NCI-H1092 treated with DMSO at 0.1 percent for 48 hours (cell line): Measurements from ENCODE around the gene ADCYAP1R1.

Experiments used
- DNase-seq: peaks from one replicate; lab custom pipeline; 2025; lab: John Stamatoyannopoulos, UW

Gene ADCYAP1R1

GRCh38 chr7:31106303-31107105 lies 54.4 kb downstream of the ADCYAP1R1 start:
- no peak for DNase-seq

- no peak for DNase-seq
Observed at GRCh38 chr7:31107106-31108090, 55.3 kb downstream of the ADCYAP1R1 start.

- DNase-seq: no peak
Observed at GRCh38 chr7:31108097-31108657, 56.1 kb downstream of the ADCYAP1R1 start.

GRCh38 chr7:31109751-31110150 lies 57.6 kb downstream of the ADCYAP1R1 start:
- no peak for DNase-seq

- no peak for DNase-seq
Observed at GRCh38 chr7:31110331-31111108, 58.4 kb downstream of the ADCYAP1R1 start.

- no peak for DNase-seq
Observed at GRCh38 chr7:31111109-31111451, 59.0 kb downstream of the ADCYAP1R1 start.

- no peak for DNase-seq
Observed at GRCh38 chr7:31113660-31114059, 61.6 kb downstream of the ADCYAP1R1 start.

GRCh38 chr7:31114593-31115343 lies 62.7 kb downstream of the ADCYAP1R1 start:
- no peak for DNase-seq

GRCh38 chr7:31116615-31117014 lies 64.5 kb downstream of the ADCYAP1R1 start:
- DNase-seq: no peak

- no peak for DNase-seq
Observed at GRCh38 chr7:31119249-31119648, 67.1 kb downstream of the ADCYAP1R1 start.

- no peak for DNase-seq
Observed at GRCh38 chr7:31120800-31121513, 68.8 kb downstream of the ADCYAP1R1 start.

GRCh38 chr7:31121601-31122000 lies 69.5 kb downstream of the ADCYAP1R1 start:
- DNase-seq: no peak

GRCh38 chr7:31122649-31123058 lies 70.5 kb downstream of the ADCYAP1R1 start:
- peak; percentile 74 for DNase-seq

GRCh38 chr7:31123321-31123720 lies 71.2 kb downstream of the ADCYAP1R1 start:
- no peak for DNase-seq

- DNase-seq: no peak
Observed at GRCh38 chr7:31123726-31124125, 71.6 kb downstream of the ADCYAP1R1 start.

GRCh38 chr7:31125171-31125570 lies 73.1 kb downstream of the ADCYAP1R1 start:
- no peak for DNase-seq

- DNase-seq: no peak
Observed at GRCh38 chr7:31126976-31127375, 74.9 kb downstream of the ADCYAP1R1 start.

GRCh38 chr7:31129067-31129466 lies 77.0 kb downstream of the ADCYAP1R1 start:
- DNase-seq: peak; percentile 26

- no peak for DNase-seq
Observed at GRCh38 chr7:31133497-31133896, 81.4 kb downstream of the ADCYAP1R1 start.
